Astrocyte of the hippocampus (primary cell): ENCODE data around the gene MED1.

Experiments used
- DNase-seq: peaks from one replicate; pipeline ENCODE4 v3.0.0; 2011; ENCODE audit warnings: low read depth, low spot score

MED1 gene

GRCh38 chr17:39361064-39361463 lies 90.0 kb downstream of the MED1 start:
- DNase-seq = no peak

GRCh38 chr17:39360537-39360936 lies 90.5 kb downstream of the MED1 start:
- peak; percentile 16 for DNase-seq

GRCh38 chr17:39359994-39360393 lies 91.1 kb downstream of the MED1 start:
- no peak for DNase-seq

GRCh38 chr17:39357986-39358385 lies 93.1 kb downstream of the MED1 start:
- DNase-seq = no peak

GRCh38 chr17:39357488-39357887 lies 93.6 kb downstream of the MED1 start:
- no peak for DNase-seq
